ENCODE data around the gene GDPD4. TPM values are rescaled to one million over a fixed set of nuclear protein-coding genes. Genes with fewer than 3 reads are reported as not detected.

Gene GDPD4
- total RNA-seq, 1 donor from 2014 or later, result not detected

DNA sequence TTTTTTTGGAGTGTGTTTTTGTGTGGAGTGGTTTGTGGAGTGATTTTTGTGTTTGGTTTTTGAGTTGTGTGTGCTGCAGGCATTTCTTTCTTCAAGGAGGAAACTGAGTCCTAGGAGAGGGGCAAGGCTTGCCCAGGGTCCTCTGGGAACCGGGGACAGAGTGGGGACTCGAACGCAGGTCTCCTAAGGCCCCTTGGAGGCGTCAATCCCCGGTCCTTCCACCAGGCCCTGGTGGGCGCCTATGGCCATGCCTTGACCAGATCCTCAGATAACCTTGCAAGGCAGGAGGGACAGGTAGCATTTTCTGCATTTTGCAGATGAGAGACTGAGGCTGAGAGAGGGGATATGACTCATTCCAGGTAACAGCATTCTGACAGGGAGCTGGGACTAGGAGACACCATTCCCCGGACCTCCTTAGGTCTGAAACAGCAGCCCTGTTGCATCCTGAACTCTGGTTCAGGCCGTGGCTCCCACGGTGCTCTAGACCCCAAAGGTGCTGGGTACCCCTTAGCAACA lies 134.3 kb downstream of the GDPD4 start:
- Mint-ChIP-seq H3K27me3 (ENCODE audit: low read depth) (peaks cover 5% of the 10 kb centered on the region), H3K27ac (ENCODE audit: unreplicated experiment) (no peak overlapping the region), H3K9me3 (ENCODE audit: low read depth) (no peaks in the 10 kb centered on the region), H3K4me1 (ENCODE audit: low read depth) (no peaks in the 10 kb centered on the region), H3K36me3 (ENCODE audit: low read depth) (no peaks in the 10 kb centered on the region), H3K4me3 (ENCODE audit: unreplicated experiment) (no peak overlapping the region)
- no peak for TF ChIP-seq CTCF (IDR thresholded peaks at IDR 0.05)
- peak; percentile 39 for DNase-seq (ENCODE audit: low spot score)

Other genes starting within 250 kb of the GDPD4 start
- gene CAPN5, start 234.7 kb downstream of the GDPD4 start, total RNA-seq, result 11.9 to 16.7 TPM (median 13.6 TPM) in 3 replicates
- gene OMP, start 198.8 kb downstream of the GDPD4 start, total RNA-seq, result not detected in 3 replicates
- not detected in 3 replicates for gene MYO7A, start 173.4 kb downstream of the GDPD4 start, total RNA-seq
- 24.5 to 30.2 TPM (median 28.2 TPM) in 3 replicates for gene PAK1, start 172.4 kb upstream of the GDPD4 start, total RNA-seq